Heart left ventricle (tissue), 16 donors: Measurements from ENCODE around the gene ACAP2. TPM values are rescaled to one million over a fixed set of nuclear protein-coding genes. Genes with fewer than 3 reads are reported as not detected.

Experiments
- ATAC-seq, 4 donors: fragments of 200-7000 bp; cut with Tn5 transposase; one replicate each; pipeline ENCODE4 v1.9.1; 2020 to 2022; ENCODE audit warnings: moderate library complexity in 4 of 4, mild to moderate bottlenecking in 3 of 4, moderate number of reproducible peaks in 1 of 4
- DNase-seq, 5 donors: peaks; one replicate each; pipeline ENCODE4 v3.0.0-alpha.2; 2020
- H3K27ac ChIP-seq, 12 donors: fragments of 200-600 bp; sonication (generic) in 4 of 12; one replicate each; pipeline versions ENCODE4 v1.5.0 to v1.8.0; 2016 to 2022; ENCODE audit warnings: mild to moderate bottlenecking in 2 of 12
- H3K27me3 ChIP-seq, 9 donors: fragments of 200-600 bp; sonication (generic) in 2 of 9; one replicate each; pipeline versions ENCODE4 v1.5.1 to v1.8.0; 2016 to 2022; ENCODE audit warnings: mild to moderate bottlenecking in 3 of 9
- H3K36me3 ChIP-seq, 9 donors: fragments of 200-600 bp; sonication (generic) in 2 of 9; one replicate each; pipeline versions ENCODE4 v1.5.0 to v1.8.0; 2018 to 2022; ENCODE audit warnings: mild to moderate bottlenecking in 2 of 9
- H3K4me1 ChIP-seq, 12 donors: fragments of 200-600 bp; sonication (generic) in 4 of 12; one replicate each; pipeline versions ENCODE4 v1.5.0 to v1.8.0; 2016 to 2022; ENCODE audit warnings: mild to moderate bottlenecking in 3 of 12
- H3K4me3 ChIP-seq, 12 donors: fragments of 200-600 bp; sonication (generic) in 4 of 12; one replicate each; pipeline versions ENCODE4 v1.5.0 to v1.8.0; 2017 to 2022; ENCODE audit warnings: mild to moderate bottlenecking in 9 of 12, moderate library complexity in 4 of 12
- H3K9me3 ChIP-seq, 12 donors: fragments of 200-600 bp; sonication (generic) in 4 of 12; one replicate each; pipeline versions ENCODE4 v1.5.0 to v1.8.0; 2016 to 2022; ENCODE audit warnings: mild to moderate bottlenecking in 1 of 12
- POLR2A ChIP-seq, 2 donors: fragments of 450-650 bp; IDR thresholded peaks; one replicate each; pipeline ENCODE4 v1.6.1; 2017; ENCODE audit warnings: antibody characterized with exemption in 2 of 2, mild to moderate bottlenecking in 2 of 2, moderate library complexity in 2 of 2
- WGBS, 4 donors: extraction: QIAGEN DNeasy Blood & Tissue Kit in 2 of 4; methylation state at CpG; one replicate each; pipeline versions ENCODE4 v1.1.5 to v1.1.7; 2013 to 2018; 5-methylcytosine and 5-hydroxymethylcytosine counted together
- intact Hi-C, 10 donors: fragments of 100-400 bp; cut with DNase I; formaldehyde crosslinking; loops; one replicate each; pipeline versions ENCODE4 v1.11.1 to v1.14.2; 2022
- polyA plus RNA-seq, 2 donors: library from polyadenylated mRNA; stranded (reverse); fragments of 200-250 nt; gene quantifications; one replicate each; pipeline ENCODE4 v1.2.3, GENCODE V29; 2013
- total RNA-seq, 9 donors: library from RNA; depleted of rRNA in 2 of 9; stranded (reverse); fragments of >200 nt in 2 of 9; fragmentation: NEBNext Ultra II Directional in 3 of 9; extraction: Animal tissue kit (Norgen Biotek cat#: 25700) in 3 of 9; gene quantifications; one replicate each; pipeline versions ENCODE4 v1.1.0 to v1.2.4, GENCODE V29; 2016 to 2023
- TF ChIP-seq, protein P1 (sequence below), 12 donors: fragments of 200-600 bp; sonication (generic) in 4 of 12; IDR thresholded peaks; one replicate each; pipeline versions ENCODE4 v1.5.0 to v1.8.0; 2018 to 2022; ENCODE audit warnings: antibody characterized with exemption in 12 of 12, mild to moderate bottlenecking in 5 of 12
- donor health status: ischemic (EF 13 %, LVEDD 7.1; RV severe dilation, severe dysfunction).
- donor health status: healthy with polysubstance abuse.
- donor health status: DM: no; HTN: yes; CAD: no.
- donor health status: DM: no; HTN: no; CAD: no.
- donor health status: ischemic (EF 25% LVEDD 6.9; RV normal size, moderate dysfunction).
- donor health status: ischemic (EF 25% LVEDD 5.7; RV mildly dilated, moderate dysfunction).
- donor health status: healthy.
- donor health status: DM: yes; HTN: yes; CAD: no.
- donor health status: ischemic (EF 35%, LVEDD 5.7; RV mildly dilated, moderate dysfunction).
- donor health status: nonischemic (EF 11% LVEDD 7.7; RV severe dilation, severe dysfunction).
- donor health status: DM: yes; HTN: yes; CAD: no.
- donor health status: PGD.
- donor health status: ischemic (EF 29% LVEDD 5.4; RV normal size, mild dysfunction).
- donor health status: nonischemic (EF 23%, LVEDD 6.1; RV moderate dilation, normal function).

The ACAP2 gene
- total and polyA plus RNA-seq, 11 donors: 4.4 to 39.2 (median 15.4) TPM

- Histone ChIP-seq H3K27me3 (no peaks in the 10 kb centered on the region), H3K4me3 (no peak overlapping the region), H3K27ac (no peak overlapping the region), H3K36me3 (peaks cover 0 to 46% (median 22%) of the 10 kb centered on the region in 9 donors), H3K9me3 (no peaks in the 10 kb centered on the region), H3K4me1 (peaks cover 0 to 16% (median 3%) of the 10 kb centered on the region in 12 donors)
- WGBS, 4 donors: 87 to 98% (median 94%) methylated on average over 2 of the region's 2 CpGs
- no peak for ATAC-seq
- TF ChIP-seq, protein P1, sequence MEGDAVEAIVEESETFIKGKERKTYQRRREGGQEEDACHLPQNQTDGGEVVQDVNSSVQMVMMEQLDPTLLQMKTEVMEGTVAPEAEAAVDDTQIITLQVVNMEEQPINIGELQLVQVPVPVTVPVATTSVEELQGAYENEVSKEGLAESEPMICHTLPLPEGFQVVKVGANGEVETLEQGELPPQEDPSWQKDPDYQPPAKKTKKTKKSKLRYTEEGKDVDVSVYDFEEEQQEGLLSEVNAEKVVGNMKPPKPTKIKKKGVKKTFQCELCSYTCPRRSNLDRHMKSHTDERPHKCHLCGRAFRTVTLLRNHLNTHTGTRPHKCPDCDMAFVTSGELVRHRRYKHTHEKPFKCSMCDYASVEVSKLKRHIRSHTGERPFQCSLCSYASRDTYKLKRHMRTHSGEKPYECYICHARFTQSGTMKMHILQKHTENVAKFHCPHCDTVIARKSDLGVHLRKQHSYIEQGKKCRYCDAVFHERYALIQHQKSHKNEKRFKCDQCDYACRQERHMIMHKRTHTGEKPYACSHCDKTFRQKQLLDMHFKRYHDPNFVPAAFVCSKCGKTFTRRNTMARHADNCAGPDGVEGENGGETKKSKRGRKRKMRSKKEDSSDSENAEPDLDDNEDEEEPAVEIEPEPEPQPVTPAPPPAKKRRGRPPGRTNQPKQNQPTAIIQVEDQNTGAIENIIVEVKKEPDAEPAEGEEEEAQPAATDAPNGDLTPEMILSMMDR (IDR thresholded peaks at IDR 0.05): no peak
- no peak for TF ChIP-seq POLR2A (IDR thresholded peaks at IDR 0.05)
- intact Hi-C loops: no loop called here
- DNase-seq: no peak
These were observed 54.4 kb downstream of the ACAP2 start for GRCh38 chr3:195388380-195388779.

GRCh38 chr3:195386739-195387138 lies 56.1 kb downstream of the ACAP2 start:
- TF ChIP-seq, protein P1 (IDR thresholded peaks at IDR 0.05): no peak
- Histone ChIP-seq H3K27me3 (no peaks in the 10 kb centered on the region), H3K27ac (no peak overlapping the region), H3K9me3 (no peaks in the 10 kb centered on the region), H3K4me3 (no peak overlapping the region), H3K4me1 (peaks cover 0 to 14% (median 1%) of the 10 kb centered on the region in 12 donors), H3K36me3 (peaks cover 0 to 48% (median 22%) of the 10 kb centered on the region in 9 donors)
- no peak for DNase-seq
- no peak for ATAC-seq
- whole genome bisulfite sequencing, 4 donors: 93 to 98% (median 96%) methylated on average over 3 of the region's 3 CpGs
- intact Hi-C loops: no loop called here

DNA sequence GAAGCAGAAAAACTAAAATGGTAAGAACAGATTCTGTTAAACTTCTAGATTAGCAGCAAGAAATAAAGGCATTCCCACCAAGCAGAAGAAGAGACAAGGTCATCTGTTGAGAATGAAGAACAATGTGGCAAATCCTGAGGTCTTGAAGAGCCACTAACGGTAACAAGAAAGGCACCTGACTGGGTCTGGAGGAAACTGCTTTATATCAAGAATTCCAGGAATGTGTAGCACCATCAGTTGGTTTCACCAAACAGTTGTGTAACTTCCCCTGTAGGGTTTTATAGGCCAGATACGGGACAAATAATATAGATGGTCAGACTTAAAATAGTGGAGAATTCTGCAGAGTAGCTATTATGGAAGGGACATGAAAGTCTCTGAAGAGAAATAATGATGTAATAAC lies 57.3 kb downstream of the ACAP2 start:
- H3K9me3 ChIP-seq: no peaks in the 10 kb centered on the region
- no peak for ATAC-seq
- DNase-seq: no peak
- H3K4me3 ChIP-seq: no peak overlapping the region
- H3K4me1 ChIP-seq: peaks cover 0 to 14% (median 1%) of the 10 kb centered on the region in 12 donors
- intact Hi-C loops: no loop called here
- no peak for TF ChIP-seq POLR2A (IDR thresholded peaks at IDR 0.05)
- TF ChIP-seq, protein P1 (IDR thresholded peaks at IDR 0.05): no peak
- WGBS, 4 donors: 39 to 47% (median 42%) methylated on average over 2 of the region's 2 CpGs
- peaks cover 0 to 48% (median 20%) of the 10 kb centered on the region in 9 donors for H3K36me3 ChIP-seq
- H3K27ac ChIP-seq: no peak overlapping the region
- H3K27me3 ChIP-seq: no peaks in the 10 kb centered on the region

- ATAC-seq (no peak), DNase-seq (no peak)
- 96 to 100% (median 97%) methylated on average over 1 of the region's 1 CpG for whole genome bisulfite sequencing, 4 donors
- H3K4me1 ChIP-seq: peaks cover 0 to 14% (median 1%) of the 10 kb centered on the region in 12 donors
- H3K27ac ChIP-seq: no peak overlapping the region
- H3K4me3 ChIP-seq: no peak overlapping the region
- TF ChIP-seq POLR2A (IDR thresholded peaks at IDR 0.05): no peak
- TF ChIP-seq, protein P1 (IDR thresholded peaks at IDR 0.05): no peak
- H3K36me3 ChIP-seq: peaks cover 0 to 45% (median 20%) of the 10 kb centered on the region in 9 donors
- no peaks in the 10 kb centered on the region for H3K27me3 ChIP-seq
- H3K9me3 ChIP-seq: no peaks in the 10 kb centered on the region
- intact Hi-C loops: no loop called here
These were observed 57.9 kb downstream of the ACAP2 start for GRCh38 chr3:195384952-195385351.
